ENCODE data around the gene ZNF763. TPM values are rescaled to one million over a fixed set of nuclear protein-coding genes. Genes with fewer than 3 reads are reported as not detected.

ZNF763 gene
- not detected in 5 replicates for total RNA-seq (2022; extraction: Qiagen RNA extraction)

DNA sequence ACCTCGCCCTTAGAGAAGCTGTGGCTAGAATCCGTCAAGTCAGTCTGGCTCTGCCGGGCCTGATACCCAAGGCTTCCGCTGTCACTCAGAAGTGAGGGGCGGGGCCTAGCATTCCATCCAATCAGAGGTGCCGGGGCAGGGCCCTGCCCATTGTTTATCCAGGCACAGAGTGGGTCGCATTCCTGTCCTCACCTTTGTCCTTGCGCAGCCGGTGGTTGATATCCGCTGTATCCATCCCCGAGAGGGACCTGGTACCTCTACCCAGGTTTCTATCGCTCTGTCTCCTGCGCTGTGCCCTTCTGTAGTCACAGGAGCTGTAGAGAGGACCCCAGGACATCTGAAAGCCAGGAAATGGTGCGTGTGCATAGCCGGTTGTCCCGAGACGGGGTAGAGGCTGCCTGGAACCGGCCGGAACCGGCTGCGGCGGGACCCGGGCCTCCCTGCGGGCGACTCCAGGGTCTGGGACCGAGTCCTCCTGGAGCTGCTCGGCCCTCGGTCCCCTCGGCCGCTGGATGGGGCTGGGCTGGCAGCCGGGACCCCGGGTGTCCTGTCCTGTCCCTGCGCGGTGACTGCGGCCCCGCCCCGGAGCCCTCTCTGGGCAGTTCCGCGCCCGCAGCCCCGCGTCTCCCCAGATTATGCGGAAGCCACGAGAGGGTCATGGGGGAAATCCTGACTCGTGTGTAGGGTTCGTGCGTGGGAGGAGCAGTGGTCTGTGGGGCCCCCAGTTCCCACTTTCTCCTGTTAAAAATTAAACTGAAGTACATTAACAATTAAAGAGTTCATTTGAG, at the start of gene ZNF763:
Gene ZNF763, plus strand, starts transcription at position 183 of the 788 bp plus-strand sequence. Its CDS starts 169 bp downstream, at position 352.

GRCh38 chr19:11924886-11925650, 39.8 kb upstream of the ZNF763 start, which contains the start of gene ZNF700:
Gene ZNF700 (plus strand): TSS chr19:11925107. CDS start chr19:11925211, 104 bp downstream.

Other genes with a start within 250 kb of the ZNF763 start
- gene ZNF823, start 226.1 kb upstream of the ZNF763 start, total RNA-seq (2022; extraction: Qiagen RNA extraction) = 1.7 to 3.5 TPM (median 2.4 TPM) in 5 replicates
- gene ZNF441, start 198.0 kb upstream of the ZNF763 start, total RNA-seq (2022; extraction: Qiagen RNA extraction) = not detected in 5 replicates
- gene ZNF491, start 166.5 kb upstream of the ZNF763 start, total RNA-seq (2022; extraction: Qiagen RNA extraction) = not detected in 5 replicates
- gene ZNF440, start 150.8 kb upstream of the ZNF763 start, total RNA-seq (2022; extraction: Qiagen RNA extraction) = 0.05 to 0.09 TPM (median 0.07 TPM) in 5 replicates
- gene ZNF439, start 116.3 kb upstream of the ZNF763 start, total RNA-seq (2022; extraction: Qiagen RNA extraction) = not detected in 5 replicates
- gene ZNF69, start 77.3 kb upstream of the ZNF763 start, total RNA-seq (2022; extraction: Qiagen RNA extraction) = not detected in 5 replicates
- 0.21 to 0.31 TPM (median 0.24 TPM) in 5 replicates for gene ZNF700, start 39.9 kb upstream of the ZNF763 start, total RNA-seq (2022; extraction: Qiagen RNA extraction)
- not detected in 5 replicates for gene ZNF433, start 70.6 kb downstream of the ZNF763 start, total RNA-seq (2022; extraction: Qiagen RNA extraction)
- not detected in 5 replicates for gene ZNF878, start 87.9 kb downstream of the ZNF763 start, total RNA-seq (2022; extraction: Qiagen RNA extraction)
- gene ZNF844, start 99.7 kb downstream of the ZNF763 start, total RNA-seq (2022; extraction: Qiagen RNA extraction) = not detected in 5 replicates
- 0.13 to 0.29 TPM (median 0.22 TPM) in 4 of 5 replicates, not detected in the other for gene ZNF20, start 175.3 kb downstream of the ZNF763 start, total RNA-seq (2022; extraction: Qiagen RNA extraction)
- not detected in 5 replicates for gene ZNF625, start 191.7 kb downstream of the ZNF763 start, total RNA-seq (2022; extraction: Qiagen RNA extraction)
- 1.1 to 3.4 TPM (median 1.4 TPM) in 5 replicates for gene ZNF136, start 198.1 kb downstream of the ZNF763 start, total RNA-seq (2022; extraction: Qiagen RNA extraction)

Measured in A549 treated with AZD2906 at 1 μM for 4 hours (cell line).